Measurements from ENCODE around the gene MAGOH. TPM values are rescaled to one million over a fixed set of nuclear protein-coding genes. Genes with fewer than 3 reads are reported as not detected.
A peak's percentile ranks its signal among the peaks of the same experiment; 100 is the strongest.

MAGOH gene
- total and polyA plus RNA-seq, 4 donors = 16.4 to 32.5 (median 26.5) TPM

DNA sequence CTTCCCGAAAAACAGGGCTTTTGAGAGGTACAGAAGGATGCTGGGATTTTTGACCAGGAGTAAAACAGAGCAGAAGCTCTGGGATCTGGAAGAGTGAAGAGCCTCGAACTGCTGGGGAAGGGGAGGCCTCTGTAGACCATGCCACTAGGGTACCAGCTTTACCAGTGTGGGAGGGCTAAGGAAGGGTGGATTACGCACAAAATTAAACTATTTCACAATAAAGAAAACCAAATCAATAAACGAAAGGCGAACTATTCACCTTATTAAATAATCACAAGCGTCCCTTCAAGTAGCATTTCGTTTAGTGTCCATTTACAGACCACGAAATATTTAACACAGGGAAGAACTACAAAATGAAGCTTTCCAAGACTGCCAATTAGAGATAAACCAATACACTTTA, 18.6 kb downstream of the MAGOH start:
- peaks cover 0 to 13% (median 2%) of the 10 kb centered on the region in 4 donors for H3K36me3 ChIP-seq (ENCODE audit: control insufficient read depth in 4 of 4, insufficient read depth in 3 of 4, low read depth in 1 of 4, low read length in 3 of 4)
- no peak for DNase-seq (ENCODE audit: low spot score)
- peak overlapping the region; percentile 46 to 55 for H3K9ac ChIP-seq (ENCODE audit: low read depth in 1 of 2, low read length in 2 of 2)
- no peaks in the 10 kb centered on the region for H3K9me3 ChIP-seq (ENCODE audit: control insufficient read depth in 4 of 4, low read length in 3 of 4)
- TF ChIP-seq HNF4A (conservative IDR thresholded peaks at IDR 0.05) (no peak), FOXA1 (IDR thresholded peaks at IDR 0.05) (no peak), JUND (IDR thresholded peaks at IDR 0.05) (no peak), SP1 (IDR thresholded peaks at IDR 0.05) (no peak), ATF3 (IDR thresholded peaks at IDR 0.05) (no peak), NR2F2 (IDR thresholded peaks at IDR 0.05) (no peak), RXRA (IDR thresholded peaks at IDR 0.05) (no peak), REST (IDR thresholded peaks at IDR 0.05) (no peak), HNF4G (IDR thresholded peaks at IDR 0.05) (no peak), YY1 (IDR thresholded peaks at IDR 0.05) (no peak), RAD21 (IDR thresholded peaks at IDR 0.05) (no peak), FOXA2 (IDR thresholded peaks at IDR 0.05) (no peak)
- TF ChIP-seq, protein P1, sequence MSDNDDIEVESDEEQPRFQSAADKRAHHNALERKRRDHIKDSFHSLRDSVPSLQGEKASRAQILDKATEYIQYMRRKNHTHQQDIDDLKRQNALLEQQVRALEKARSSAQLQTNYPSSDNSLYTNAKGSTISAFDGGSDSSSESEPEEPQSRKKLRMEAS (IDR thresholded peaks at IDR 0.05) = no peak
- TF ChIP-seq, protein P2, sequence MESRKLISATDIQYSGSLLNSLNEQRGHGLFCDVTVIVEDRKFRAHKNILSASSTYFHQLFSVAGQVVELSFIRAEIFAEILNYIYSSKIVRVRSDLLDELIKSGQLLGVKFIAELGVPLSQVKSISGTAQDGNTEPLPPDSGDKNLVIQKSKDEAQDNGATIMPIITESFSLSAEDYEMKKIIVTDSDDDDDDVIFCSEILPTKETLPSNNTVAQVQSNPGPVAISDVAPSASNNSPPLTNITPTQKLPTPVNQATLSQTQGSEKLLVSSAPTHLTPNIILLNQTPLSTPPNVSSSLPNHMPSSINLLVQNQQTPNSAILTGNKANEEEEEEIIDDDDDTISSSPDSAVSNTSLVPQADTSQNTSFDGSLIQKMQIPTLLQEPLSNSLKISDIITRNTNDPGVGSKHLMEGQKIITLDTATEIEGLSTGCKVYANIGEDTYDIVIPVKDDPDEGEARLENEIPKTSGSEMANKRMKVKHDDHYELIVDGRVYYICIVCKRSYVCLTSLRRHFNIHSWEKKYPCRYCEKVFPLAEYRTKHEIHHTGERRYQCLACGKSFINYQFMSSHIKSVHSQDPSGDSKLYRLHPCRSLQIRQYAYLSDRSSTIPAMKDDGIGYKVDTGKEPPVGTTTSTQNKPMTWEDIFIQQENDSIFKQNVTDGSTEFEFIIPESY (IDR thresholded peaks at IDR 0.05) = no peak
- peaks cover 7 to 16% (median 14%) of the 10 kb centered on the region in 4 donors for H3K4me1 ChIP-seq (ENCODE audit: control insufficient read depth in 4 of 4, insufficient read depth in 4 of 4, low read length in 3 of 4)
- 21% methylated on average over 8 of the region's 8 CpGs for WGBS
- H3K27me3 ChIP-seq (ENCODE audit: control insufficient read depth in 4 of 4, insufficient read depth in 4 of 4, low read length in 3 of 4) = no peaks in the 10 kb centered on the region
- peak overlapping the region; percentile 98 to 99 for H3K27ac ChIP-seq (ENCODE audit: low read depth in 1 of 2, low read length in 2 of 2)
- H3K4me3 ChIP-seq (ENCODE audit: low read depth in 1 of 3, low read length in 3 of 3) = peak overlapping the region; percentile 76 to 93 (median 85)

DNA sequence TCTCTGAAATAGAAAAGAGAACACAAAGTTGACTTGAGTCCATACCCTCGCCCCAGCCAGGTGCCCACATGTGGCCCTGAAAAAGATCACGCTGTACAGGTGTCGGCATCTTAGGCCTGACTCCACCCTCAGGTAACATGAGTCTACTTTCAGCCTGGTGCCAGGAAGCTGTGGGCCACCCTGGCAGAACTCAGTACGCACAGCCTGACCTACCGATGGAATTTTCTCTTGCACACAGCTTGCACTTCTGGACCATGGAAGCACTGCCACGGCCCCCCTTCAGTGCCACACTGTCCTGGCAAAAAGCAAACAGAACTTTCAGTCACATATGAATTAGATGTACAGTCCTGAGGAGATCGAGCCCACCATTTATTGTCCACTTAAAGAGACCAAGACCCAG, 20.1 kb downstream of the MAGOH start:
- H3K36me3 ChIP-seq (ENCODE audit: control insufficient read depth in 4 of 4, insufficient read depth in 3 of 4, low read depth in 1 of 4, low read length in 3 of 4) = peaks cover 3 to 26% (median 14%) of the 10 kb centered on the region in 4 donors
- WGBS = 83% methylated on average over 7 of the region's 7 CpGs
- TF ChIP-seq SP1 (IDR thresholded peaks at IDR 0.05) (no peak), RAD21 (IDR thresholded peaks at IDR 0.05) (no peak), ATF3 (IDR thresholded peaks at IDR 0.05) (no peak), YY1 (IDR thresholded peaks at IDR 0.05) (no peak), JUND (IDR thresholded peaks at IDR 0.05) (no peak), HNF4A (conservative IDR thresholded peaks at IDR 0.05) (no peak), CTCF (IDR thresholded peaks at IDR 0.05; ENCODE audit: low read depth, low read length, missing input control) (no peak), RXRA (IDR thresholded peaks at IDR 0.05) (no peak), FOXA2 (IDR thresholded peaks at IDR 0.05) (no peak), FOXA1 (IDR thresholded peaks at IDR 0.05) (no peak)
- TF ChIP-seq, protein P1 (IDR thresholded peaks at IDR 0.05) = no peak

More for the DNA sequence above, 20.1 kb downstream of the MAGOH start:
- H3K9ac ChIP-seq (ENCODE audit: low read depth in 1 of 2, low read length in 2 of 2) = no peak overlapping the region
- no peak for DNase-seq (ENCODE audit: low spot score)
- H3K4me1 ChIP-seq (ENCODE audit: control insufficient read depth in 4 of 4, insufficient read depth in 4 of 4, low read length in 3 of 4) = peaks cover 7 to 16% (median 14%) of the 10 kb centered on the region in 4 donors
- no peak overlapping the region for H3K27ac ChIP-seq (ENCODE audit: low read depth in 1 of 2, low read length in 2 of 2)
- no peaks in the 10 kb centered on the region for H3K27me3 ChIP-seq (ENCODE audit: control insufficient read depth in 4 of 4, insufficient read depth in 4 of 4, low read length in 3 of 4)
- no peak overlapping the region for H3K4me3 ChIP-seq (ENCODE audit: low read depth in 1 of 3, low read length in 3 of 3)
- H3K9me3 ChIP-seq (ENCODE audit: control insufficient read depth in 4 of 4, low read length in 3 of 4) = no peaks in the 10 kb centered on the region
